Colonic mucosa (tissue), 4 donors: ENCODE measurements around the gene ELOVL5. TPM values are rescaled to one million over a fixed set of nuclear protein-coding genes. Genes with fewer than 3 reads are reported as not detected.
A peak's percentile ranks its signal among the peaks of the same experiment; 100 is the strongest.

Experiments
- DNase-seq: peaks from one replicate; pipeline ENCODE4 v3.0.0-alpha.2; 2020
- H3K27ac ChIP-seq: fragments of 200-600 bp; one replicate; pipeline ENCODE4 v1.8.0; 2021
- H3K27me3 ChIP-seq: fragments of 200-600 bp; one replicate; pipeline ENCODE4 v1.8.0; 2021
- H3K36me3 ChIP-seq: fragments of 200-600 bp; one replicate; pipeline ENCODE4 v1.8.0; 2021
- H3K4me1 ChIP-seq: fragments of 200-600 bp; one replicate; pipeline ENCODE4 v1.8.0; 2021; ENCODE audit warnings: mild to moderate bottlenecking
- H3K4me3 ChIP-seq: fragments of 200-600 bp; one replicate; pipeline ENCODE4 v1.8.0; 2021
- H3K9ac ChIP-seq, 2 donors: one replicate each; pipeline ENCODE4 v1.7.0; 2013; ENCODE audit warnings: control low read depth in 2 of 2, low read depth in 2 of 2, low read length in 2 of 2
- H3K9me3 ChIP-seq: fragments of 200-600 bp; one replicate; pipeline ENCODE4 v1.8.0; 2021
- CTCF ChIP-seq: fragments of 200-600 bp; IDR thresholded peaks from one replicate; pipeline ENCODE4 v1.8.0; 2022; ENCODE audit warnings: antibody characterized with exemption, mild to moderate bottlenecking
- intact Hi-C: fragments of 100-400 bp; cut with DNase I; formaldehyde crosslinking; loops from one replicate; pipeline ENCODE4 v1.14.1; 2022
- total RNA-seq, 2 donors: library from RNA; stranded (reverse); fragmentation: NEBNext Ultra II Directional in 1 of 2; extraction: Animal tissue kit (Norgen Biotek cat#: 25700) in 1 of 2; gene quantifications; one replicate each; pipeline ENCODE4 v1.2.1, GENCODE V29; 2021
- donor health status: healthy.
- donor health status: DM: no; HTN: no; CAD: no.
- donor health status: DM: no; HTN: no; CAD: no.

The ELOVL5 gene
- total RNA-seq, 2 donors from 2014 or later = 17.5 to 34.9 TPM

DNA sequence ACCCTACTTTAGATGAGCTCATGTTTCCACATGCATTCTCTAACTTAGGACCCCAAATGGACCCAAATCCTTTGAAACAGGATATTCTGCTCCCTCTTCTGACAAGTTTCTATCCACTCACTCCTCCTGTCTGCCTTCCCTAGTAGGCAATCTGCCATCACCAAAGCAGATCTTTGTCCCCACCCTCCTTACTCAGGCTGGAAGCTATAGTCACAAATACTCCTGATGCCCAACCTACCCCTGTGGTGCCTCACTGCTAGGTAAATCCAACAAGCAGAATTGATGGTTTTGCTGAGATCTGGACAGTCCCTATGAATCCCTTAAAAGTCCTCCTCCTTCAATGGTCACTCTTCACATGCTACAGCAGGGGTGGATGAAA is 21.7 kb downstream of the ELOVL5 start:
- no peaks in the 10 kb centered on the region for H3K9me3 ChIP-seq
- no peaks in the 10 kb centered on the region for H3K4me1 ChIP-seq
- DNase-seq = no peak
- no peak overlapping the region for H3K27ac ChIP-seq
- intact Hi-C loops = no loop called here
- no peaks in the 10 kb centered on the region for H3K36me3 ChIP-seq
- TF ChIP-seq CTCF = no peak
- H3K9ac ChIP-seq = peak overlapping the region in 1 of 2 donors; percentile 39
- H3K27me3 ChIP-seq = no peaks in the 10 kb centered on the region
- no peak overlapping the region for H3K4me3 ChIP-seq

- DNase-seq = no peak
These were observed 22.3 kb downstream of the ELOVL5 start for GRCh38 chr6:53326372-53327016.

GRCh38 chr6:53325785-53326184 is 23.0 kb downstream of the ELOVL5 start:
- no peaks in the 10 kb centered on the region for H3K4me1 ChIP-seq
- no peak for DNase-seq

More at GRCh38 chr6:53326372-53327016, 22.3 kb downstream of the ELOVL5 start:
- Histone ChIP-seq H3K9ac (no peak overlapping the region), H3K4me3 (no peak overlapping the region), H3K27ac (no peak overlapping the region), H3K9me3 (no peaks in the 10 kb centered on the region), H3K27me3 (no peaks in the 10 kb centered on the region), H3K36me3 (no peaks in the 10 kb centered on the region), H3K4me1 (no peaks in the 10 kb centered on the region)
- intact Hi-C loops = no loop called here
- TF ChIP-seq CTCF = no peak

GRCh38 chr6:53322188-53323029 is 26.3 kb downstream of the ELOVL5 start:
- H3K36me3 ChIP-seq = no peaks in the 10 kb centered on the region
- no peak for DNase-seq
- no peak overlapping the region for H3K27ac ChIP-seq
- intact Hi-C loops = no loop called here
- no peak overlapping the region for H3K4me3 ChIP-seq
- H3K27me3 ChIP-seq = no peaks in the 10 kb centered on the region
- H3K9ac ChIP-seq = no peak overlapping the region
- H3K9me3 ChIP-seq = no peaks in the 10 kb centered on the region
- H3K4me1 ChIP-seq = no peaks in the 10 kb centered on the region
- TF ChIP-seq CTCF = no peak

More at GRCh38 chr6:53325785-53326184, 23.0 kb downstream of the ELOVL5 start:
- Histone ChIP-seq H3K27me3 (no peaks in the 10 kb centered on the region), H3K9ac (no peak overlapping the region), H3K4me3 (no peak overlapping the region), H3K27ac (no peak overlapping the region), H3K9me3 (no peaks in the 10 kb centered on the region), H3K36me3 (no peaks in the 10 kb centered on the region)
- intact Hi-C loops = no loop called here
- TF ChIP-seq CTCF = no peak

GRCh38 chr6:53321701-53322100 is 27.0 kb downstream of the ELOVL5 start:
- intact Hi-C loops = no loop called here
- Histone ChIP-seq H3K9ac (no peak overlapping the region), H3K4me3 (no peak overlapping the region), H3K4me1 (no peaks in the 10 kb centered on the region), H3K36me3 (no peaks in the 10 kb centered on the region), H3K9me3 (no peaks in the 10 kb centered on the region), H3K27me3 (no peaks in the 10 kb centered on the region), H3K27ac (no peak overlapping the region)
- DNase-seq = no peak
- no peak for TF ChIP-seq CTCF
